HFF-Myc (cell line): ENCODE measurements around the gene PPP1R37.
A peak's percentile ranks its signal among the peaks of the same experiment; 100 is the strongest.

Experiments used
- DNase-seq: peaks from one replicate; pipeline ENCODE4 v3.0.0-alpha.2; 2011; ENCODE audit warnings: low read depth; ENCODE audit errors: extremely low read depth
- H3K4me3 ChIP-seq: replicated peaks from 2 replicates; pipeline ENCODE4 v1.5.1; 2011; ENCODE audit warnings: low read depth, mild to moderate bottlenecking, control low read depth, low read length
- TF ChIP-seq, protein P1 (sequence below): IDR thresholded peaks from 2 replicates; pipeline ENCODE4 v1.5.1; 2012; ENCODE audit warnings: mild to moderate bottlenecking, low read depth, low read length, control low read depth; ENCODE audit errors: missing control alignments

The PPP1R37 gene

GRCh38 chr19:45153339-45154063, 60.5 kb downstream of the PPP1R37 start:
- H3K4me3 ChIP-seq, result no peak overlapping the region
- TF ChIP-seq, protein P1, sequence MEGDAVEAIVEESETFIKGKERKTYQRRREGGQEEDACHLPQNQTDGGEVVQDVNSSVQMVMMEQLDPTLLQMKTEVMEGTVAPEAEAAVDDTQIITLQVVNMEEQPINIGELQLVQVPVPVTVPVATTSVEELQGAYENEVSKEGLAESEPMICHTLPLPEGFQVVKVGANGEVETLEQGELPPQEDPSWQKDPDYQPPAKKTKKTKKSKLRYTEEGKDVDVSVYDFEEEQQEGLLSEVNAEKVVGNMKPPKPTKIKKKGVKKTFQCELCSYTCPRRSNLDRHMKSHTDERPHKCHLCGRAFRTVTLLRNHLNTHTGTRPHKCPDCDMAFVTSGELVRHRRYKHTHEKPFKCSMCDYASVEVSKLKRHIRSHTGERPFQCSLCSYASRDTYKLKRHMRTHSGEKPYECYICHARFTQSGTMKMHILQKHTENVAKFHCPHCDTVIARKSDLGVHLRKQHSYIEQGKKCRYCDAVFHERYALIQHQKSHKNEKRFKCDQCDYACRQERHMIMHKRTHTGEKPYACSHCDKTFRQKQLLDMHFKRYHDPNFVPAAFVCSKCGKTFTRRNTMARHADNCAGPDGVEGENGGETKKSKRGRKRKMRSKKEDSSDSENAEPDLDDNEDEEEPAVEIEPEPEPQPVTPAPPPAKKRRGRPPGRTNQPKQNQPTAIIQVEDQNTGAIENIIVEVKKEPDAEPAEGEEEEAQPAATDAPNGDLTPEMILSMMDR, result no peak
- no peak for DNase-seq

- peak; percentile 32 for DNase-seq
- TF ChIP-seq, protein P1, result no peak
- H3K4me3 ChIP-seq, result no peak overlapping the region
Measured at GRCh38 chr19:45154064-45154827, 61.3 kb downstream of the PPP1R37 start.

GRCh38 chr19:45156011-45156630, 63.1 kb downstream of the PPP1R37 start:
- H3K4me3 ChIP-seq, result no peak overlapping the region
- DNase-seq, result no peak
- TF ChIP-seq, protein P1, result no peak

DNA sequence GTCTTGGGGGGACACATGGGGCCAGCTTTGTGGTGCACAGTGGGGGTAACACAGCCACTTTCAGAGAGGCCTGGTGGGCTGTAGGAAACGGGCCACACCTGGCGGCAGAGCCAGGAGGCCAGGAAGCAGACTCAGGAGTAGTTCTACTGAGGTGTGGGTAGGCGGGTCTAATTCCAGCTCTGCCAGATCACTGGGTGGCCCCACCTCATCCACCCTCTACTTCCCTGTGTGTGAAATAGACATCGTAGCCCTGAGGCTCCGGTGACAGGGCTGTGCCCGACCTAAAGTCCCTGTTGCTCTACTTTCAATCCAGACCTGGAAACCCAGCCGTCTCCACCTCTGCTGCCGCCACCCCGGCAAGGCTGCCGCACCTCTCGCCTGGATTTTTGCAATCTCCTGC, 63.8 kb downstream of the PPP1R37 start:
- TF ChIP-seq, protein P1, result no peak
- DNase-seq, result no peak
- H3K4me3 ChIP-seq, result no peak overlapping the region

GRCh38 chr19:45158503-45159209, 65.7 kb downstream of the PPP1R37 start:
- no peak overlapping the region for H3K4me3 ChIP-seq
- TF ChIP-seq, protein P1, result no peak
- no peak for DNase-seq

GRCh38 chr19:45159210-45159970, 66.4 kb downstream of the PPP1R37 start:
- no peak overlapping the region for H3K4me3 ChIP-seq
- DNase-seq, result no peak
- TF ChIP-seq, protein P1, result no peak
